Trophoblast cell (in vitro differentiated cells and primary cell): ENCODE measurements around the gene ARPC1B.
A peak's percentile ranks its signal among the peaks of the same experiment; 100 is the strongest.

Source experiments
- DNase-seq, 2 donors: peaks; one replicate each; pipeline ENCODE4 v3.0.0-alpha.2; 2016
- H2AFZ ChIP-seq: 2 replicates; pipeline ENCODE4 v1.6.1; 2013; ENCODE audit warnings: low read length, moderate library complexity, mild to moderate bottlenecking; ENCODE audit not compliant: insufficient read depth, poor library complexity
- H2AK5ac ChIP-seq: 2 replicates; pipeline ENCODE4 v1.6.1; 2013; ENCODE audit warnings: mild to moderate bottlenecking, low read length
- H2BK120ac ChIP-seq: 2 replicates; pipeline ENCODE4 v1.6.1; 2013; ENCODE audit warnings: low read length, mild to moderate bottlenecking, moderate library complexity; ENCODE audit not compliant: insufficient read depth, poor library complexity
- H2BK12ac ChIP-seq: 2 replicates; pipeline ENCODE4 v1.6.1; 2013; ENCODE audit warnings: mild to moderate bottlenecking, low read length, moderate library complexity
- H2BK5ac ChIP-seq: 2 replicates; pipeline ENCODE4 v1.6.1; 2013; ENCODE audit warnings: low read length, low read depth, moderate library complexity, mild to moderate bottlenecking; ENCODE audit not compliant: poor library complexity
- H3K14ac ChIP-seq: 2 replicates; pipeline ENCODE4 v1.6.1; 2013; ENCODE audit warnings: mild to moderate bottlenecking, low read length
- H3K18ac ChIP-seq: 2 replicates; pipeline ENCODE4 v1.6.1; 2013; ENCODE audit warnings: mild to moderate bottlenecking, low read length
- H3K23ac ChIP-seq: 2 replicates; pipeline ENCODE4 v1.6.1; 2013; ENCODE audit warnings: low read length
- H3K27ac ChIP-seq: 2 replicates; pipeline ENCODE4 v1.5.1; 2013; ENCODE audit warnings: low read depth, mild to moderate bottlenecking, inconsistent platforms, low read length, moderate library complexity
- H3K27me3 ChIP-seq: 2 replicates; pipeline ENCODE4 v1.6.1; 2013; ENCODE audit warnings: inconsistent platforms, mild to moderate bottlenecking, low read length, moderate library complexity; ENCODE audit not compliant: insufficient read depth
- H3K36me3 ChIP-seq, 2 experiments: 1 replicate in 1 of 2; 2 replicates in 1 of 2; pipeline ENCODE4 v1.6.1; 2013; ENCODE audit warnings: low read length in 2 of 2, mild to moderate bottlenecking in 2 of 2, moderate library complexity in 1 of 2; ENCODE audit not compliant: insufficient read depth in 2 of 2, control insufficient read depth in 1 of 2
- H3K4ac ChIP-seq: 2 replicates; pipeline ENCODE4 v1.6.1; 2013; ENCODE audit warnings: low read depth, mild to moderate bottlenecking, low read length, moderate library complexity
- H3K4me1 ChIP-seq, 2 experiments: 1 replicate in 1 of 2; 2 replicates in 1 of 2; pipeline ENCODE4 v1.6.1; 2013; ENCODE audit warnings: low read length in 2 of 2, mild to moderate bottlenecking in 2 of 2, moderate library complexity in 1 of 2; ENCODE audit not compliant: insufficient read depth in 2 of 2, control insufficient read depth in 1 of 2
- H3K4me2 ChIP-seq: 2 replicates; pipeline ENCODE4 v1.6.1; 2013; ENCODE audit warnings: inconsistent platforms, mild to moderate bottlenecking, low read length, moderate library complexity
- H3K4me3 ChIP-seq: 2 replicates; pipeline ENCODE4 v1.5.1; 2013; ENCODE audit warnings: mild to moderate bottlenecking, low read depth, low read length, inconsistent platforms
- H3K79me1 ChIP-seq: one replicate; pipeline ENCODE4 v1.6.1; 2013; ENCODE audit warnings: low read length
- H3K79me2 ChIP-seq: 2 replicates; pipeline ENCODE4 v1.6.1; 2013; ENCODE audit warnings: low read length, mild to moderate bottlenecking; ENCODE audit not compliant: control insufficient read depth, insufficient read depth, poor library complexity
- H3K9ac ChIP-seq: 2 replicates; pipeline ENCODE4 v1.6.1; 2013; ENCODE audit warnings: mild to moderate bottlenecking, low read length
- H3K9me3 ChIP-seq: 2 replicates; pipeline ENCODE4 v1.6.1; 2013; ENCODE audit warnings: low read depth, mild to moderate bottlenecking, control low read depth, inconsistent platforms, low read length; ENCODE audit not compliant: insufficient read depth
- H4K12ac ChIP-seq: 2 replicates; pipeline ENCODE4 v1.6.1; 2013; ENCODE audit warnings: low read depth, mild to moderate bottlenecking, low read length, moderate library complexity
- H4K8ac ChIP-seq: 2 replicates; pipeline ENCODE4 v1.6.1; 2013; ENCODE audit warnings: low read depth, mild to moderate bottlenecking, low read length, moderate library complexity
- H4K91ac ChIP-seq: one replicate; pipeline ENCODE4 v1.6.1; 2013; ENCODE audit warnings: low read depth, mild to moderate bottlenecking, low read length, moderate library complexity
- WGBS: extraction: QIAGEN DNeasy Blood & Tissue Kit; methylation state at CpG from one replicate; pipeline ENCODE4 v1.1.7; 2013; ENCODE audit warnings: missing lambda C conversion rate; ENCODE audit not compliant: insufficient read length, insufficient coverage; ENCODE audit errors: extremely low coverage; 5-methylcytosine and 5-hydroxymethylcytosine counted together

ARPC1B gene

DNA sequence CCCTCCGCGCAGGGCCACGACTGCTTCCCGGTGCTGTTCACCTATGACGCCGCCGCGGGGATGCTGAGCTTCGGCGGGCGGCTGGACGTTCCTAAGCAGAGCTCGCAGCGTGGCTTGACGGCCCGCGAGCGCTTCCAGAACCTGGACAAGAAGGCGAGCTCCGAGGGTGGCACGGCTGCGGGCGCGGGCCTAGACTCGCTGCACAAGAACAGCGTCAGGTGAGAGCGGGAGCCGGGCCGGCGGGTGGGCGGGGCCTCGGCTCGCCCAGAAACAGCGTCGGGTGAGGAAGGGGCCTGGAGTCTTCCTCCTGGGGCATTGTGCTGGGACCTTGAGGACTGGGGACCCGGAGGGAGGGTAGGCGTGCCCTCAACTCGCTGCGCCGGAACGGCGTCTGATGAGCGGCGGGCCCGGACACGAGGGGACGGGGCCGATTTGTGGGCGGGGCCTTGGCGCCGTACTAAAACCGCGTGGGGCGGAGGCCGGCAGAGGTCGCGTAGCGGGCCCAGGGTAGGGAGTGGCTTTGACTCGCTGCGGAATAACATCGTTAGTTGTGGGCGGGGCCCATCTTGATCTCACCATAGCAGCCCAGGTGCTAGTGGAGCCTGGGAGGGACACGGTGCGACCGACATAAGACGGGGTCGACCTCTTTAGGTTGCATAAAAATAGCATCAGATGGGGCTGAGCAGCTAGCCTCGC is 18.3 kb downstream of the ARPC1B start:
- no peaks in the 10 kb centered on the region for H3K79me2 ChIP-seq
- peak; percentile 50 to 58 for DNase-seq
- H2BK12ac ChIP-seq, result no peak overlapping the region
- peak overlapping the region; percentile 20 for H4K91ac ChIP-seq
- peaks cover 3% of the 10 kb centered on the region for H3K79me1 ChIP-seq
- H3K9ac ChIP-seq, result peak overlapping the region; percentile 59
- peak overlapping the region; percentile 29 for H3K27ac ChIP-seq
- peaks cover 5 to 13% of the 10 kb centered on the region in 2 experiments for H3K4me1 ChIP-seq
- H3K36me3 ChIP-seq, result peaks cover 75 to 77% of the 10 kb centered on the region in 2 experiments
- H3K4ac ChIP-seq, result no peak overlapping the region
- no peaks in the 10 kb centered on the region for H3K9me3 ChIP-seq
- peak overlapping the region; percentile 34 for H2AFZ ChIP-seq
- peak overlapping the region; percentile 13 for H3K14ac ChIP-seq
- H3K18ac ChIP-seq, result no peak overlapping the region
- H3K4me3 ChIP-seq, result peak overlapping the region; percentile 71
- H4K8ac ChIP-seq, result peak overlapping the region; percentile 0
- no peaks in the 10 kb centered on the region for H3K27me3 ChIP-seq
- H2AK5ac ChIP-seq, result no peak overlapping the region
- peak overlapping the region; percentile 36 for H4K12ac ChIP-seq
- no peak overlapping the region for H2BK5ac ChIP-seq
- WGBS, result no CpG with 5 or more reads among the region's 68 CpGs
- H2BK120ac ChIP-seq, result no peak overlapping the region
- peak overlapping the region; percentile 62 for H3K4me2 ChIP-seq
- no peak overlapping the region for H3K23ac ChIP-seq

DNA sequence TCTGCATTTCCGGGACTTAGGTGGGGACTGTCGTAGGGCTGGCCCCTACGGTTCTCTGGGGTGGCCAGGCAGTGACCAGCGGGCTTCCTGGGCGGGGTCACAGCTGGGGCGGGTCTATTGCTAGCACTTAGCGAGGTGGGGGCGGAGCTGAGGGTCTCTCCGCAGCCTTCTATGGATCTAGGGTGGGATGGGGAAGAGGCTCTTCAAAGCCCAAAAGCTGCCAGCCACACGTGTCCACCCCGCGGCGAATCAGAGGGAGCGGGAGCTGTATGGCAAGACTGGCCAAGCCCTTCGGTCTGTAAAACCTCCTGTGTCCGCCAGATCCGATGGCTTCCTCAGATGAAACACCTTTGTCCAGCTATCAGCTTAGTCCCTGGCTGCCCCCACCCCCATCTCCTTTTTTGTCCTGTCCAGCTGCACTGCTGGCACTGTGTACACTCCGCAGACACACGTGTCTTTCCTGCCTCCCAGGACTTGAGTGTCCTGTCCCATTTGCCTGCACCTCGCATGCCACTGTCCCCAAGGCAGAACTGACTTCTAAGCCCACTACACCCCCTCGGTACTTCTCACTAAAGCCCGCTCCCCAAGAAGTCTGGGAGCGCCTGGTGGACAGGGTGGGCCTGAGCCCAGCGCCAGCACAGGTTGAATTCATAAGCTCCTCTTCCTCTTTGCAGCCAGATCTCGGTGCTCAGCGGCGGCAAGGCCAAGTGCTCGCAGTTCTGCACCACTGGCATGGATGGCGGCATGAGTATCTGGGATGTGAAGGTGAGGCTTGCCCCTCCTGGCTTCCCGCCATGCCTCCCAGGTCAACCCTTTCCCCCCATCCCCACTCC is 19.0 kb downstream of the ARPC1B start:
- Histone ChIP-seq H3K79me2 (no peaks in the 10 kb centered on the region), H4K91ac (peak overlapping the region; percentile 20), H2BK5ac (no peak overlapping the region), H3K9me3 (no peaks in the 10 kb centered on the region), H3K9ac (no peak overlapping the region), H3K14ac (no peak overlapping the region), H2AFZ (peak overlapping the region; percentile 13), H4K8ac (peak overlapping the region; percentile 0), H3K36me3 (peaks cover 74 to 76% of the 10 kb centered on the region in 2 experiments), H3K27ac (peak overlapping the region; percentile 29), H4K12ac (no peak overlapping the region), H3K4ac (no peak overlapping the region), H3K18ac (no peak overlapping the region), H2BK12ac (no peak overlapping the region), H2BK120ac (no peak overlapping the region), H3K27me3 (no peaks in the 10 kb centered on the region), H3K4me3 (peak overlapping the region; percentile 71), H3K4me1 (peaks cover 5 to 13% of the 10 kb centered on the region in 2 experiments), H3K79me1 (peaks cover 3% of the 10 kb centered on the region), H3K23ac (no peak overlapping the region), H2AK5ac (no peak overlapping the region), H3K4me2 (peak overlapping the region; percentile 62)
- no CpG with 5 or more reads among the region's 30 CpGs for WGBS
- no peak for DNase-seq

DNA sequence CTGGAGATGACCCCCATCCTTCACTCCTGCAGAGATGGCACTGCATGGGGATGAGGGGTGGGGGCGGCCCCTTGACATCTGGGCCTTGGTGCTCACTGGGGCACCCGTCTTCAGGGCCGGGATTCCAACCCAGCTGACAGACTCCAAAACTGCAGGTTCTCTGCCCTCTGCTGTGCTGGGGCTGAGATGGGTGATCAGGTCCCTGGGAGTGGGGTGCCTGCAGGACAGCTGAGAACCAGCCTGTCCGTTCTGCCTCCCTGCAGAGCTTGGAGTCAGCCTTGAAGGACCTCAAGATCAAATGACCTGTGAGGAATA is 19.6 kb downstream of the ARPC1B start:
- no peak overlapping the region for H2BK12ac ChIP-seq
- H3K9me3 ChIP-seq, result no peaks in the 10 kb centered on the region
- H2AFZ ChIP-seq, result no peak overlapping the region
- H3K4me3 ChIP-seq, result no peak overlapping the region
- H3K36me3 ChIP-seq, result peaks cover 76 to 80% of the 10 kb centered on the region in 2 experiments
- H3K79me2 ChIP-seq, result no peaks in the 10 kb centered on the region
- H2BK5ac ChIP-seq, result no peak overlapping the region
- H3K4ac ChIP-seq, result no peak overlapping the region
- no peak overlapping the region for H4K8ac ChIP-seq
- H2AK5ac ChIP-seq, result no peak overlapping the region
- H3K79me1 ChIP-seq, result peaks cover 3% of the 10 kb centered on the region
- no peak overlapping the region for H3K27ac ChIP-seq
- no peak overlapping the region for H4K12ac ChIP-seq
- no peak overlapping the region for H3K9ac ChIP-seq
- H3K14ac ChIP-seq, result no peak overlapping the region
- no peak overlapping the region for H2BK120ac ChIP-seq
- no peak for DNase-seq
- H3K23ac ChIP-seq, result no peak overlapping the region
- peaks cover 5 to 13% of the 10 kb centered on the region in 2 experiments for H3K4me1 ChIP-seq
- H3K18ac ChIP-seq, result no peak overlapping the region
- H3K27me3 ChIP-seq, result no peaks in the 10 kb centered on the region
- H3K4me2 ChIP-seq, result no peak overlapping the region
- WGBS, result no CpG with 5 or more reads among the region's 4 CpGs
- no peak overlapping the region for H4K91ac ChIP-seq

DNA sequence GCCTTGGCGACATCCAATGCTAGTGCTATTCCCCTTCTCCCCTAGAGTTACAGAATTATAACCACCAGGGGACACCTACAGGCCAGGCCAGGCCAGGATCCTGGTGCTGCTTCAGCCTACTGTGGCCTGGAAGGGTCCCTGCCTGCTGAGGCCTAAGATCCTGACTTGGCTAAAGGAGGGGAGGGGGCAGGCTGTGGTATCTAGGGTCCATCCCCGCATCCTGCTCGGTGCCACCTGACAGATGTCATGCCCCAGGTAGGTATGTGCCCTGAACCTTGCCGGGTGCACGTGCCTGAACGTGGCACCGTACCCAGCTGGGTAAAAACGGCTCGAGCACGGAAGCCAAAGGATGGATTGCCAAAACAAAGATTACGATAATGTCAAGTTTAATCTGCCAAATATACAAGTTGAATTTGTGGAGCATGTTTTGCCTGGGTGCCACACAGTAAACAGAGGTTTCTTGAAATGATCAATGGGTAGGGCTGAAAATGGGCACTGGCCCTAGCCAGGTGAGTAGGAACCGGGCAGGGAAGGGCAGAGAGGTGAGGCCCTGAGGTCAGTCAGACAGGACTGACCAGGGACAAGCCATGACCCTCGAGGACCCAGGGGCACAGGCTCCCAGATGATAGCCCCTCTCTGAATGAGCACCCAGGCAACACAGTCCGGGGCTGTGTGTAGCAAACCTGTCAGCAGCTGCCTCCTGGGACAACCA is 21.2 kb downstream of the ARPC1B start:
- Histone ChIP-seq H3K14ac (no peak overlapping the region), H3K36me3 (peaks cover 78 to 80% of the 10 kb centered on the region in 2 experiments), H3K4ac (no peak overlapping the region), H3K4me3 (peak overlapping the region; percentile 21), H3K27me3 (no peaks in the 10 kb centered on the region), H4K8ac (no peak overlapping the region), H3K4me2 (no peak overlapping the region), H3K9me3 (no peaks in the 10 kb centered on the region), H3K79me2 (no peaks in the 10 kb centered on the region), H2AFZ (no peak overlapping the region), H3K23ac (no peak overlapping the region), H4K12ac (no peak overlapping the region), H3K18ac (no peak overlapping the region), H3K79me1 (peaks cover 3% of the 10 kb centered on the region), H4K91ac (no peak overlapping the region), H2BK12ac (no peak overlapping the region), H2BK5ac (no peak overlapping the region), H2BK120ac (no peak overlapping the region), H3K27ac (no peak overlapping the region), H2AK5ac (no peak overlapping the region), H3K9ac (no peak overlapping the region), H3K4me1 (peaks cover 5 to 13% of the 10 kb centered on the region in 2 experiments)
- DNase-seq, result no peak
- no CpG with 5 or more reads among the region's 14 CpGs for WGBS
